ENCODE data around the gene VCAN. TPM values are rescaled to one million over a fixed set of nuclear protein-coding genes. Genes with fewer than 3 reads are reported as not detected.

VCAN gene
- polyA plus RNA-seq, 3 donors, result 305 to 366 (median 362) TPM

DNA sequence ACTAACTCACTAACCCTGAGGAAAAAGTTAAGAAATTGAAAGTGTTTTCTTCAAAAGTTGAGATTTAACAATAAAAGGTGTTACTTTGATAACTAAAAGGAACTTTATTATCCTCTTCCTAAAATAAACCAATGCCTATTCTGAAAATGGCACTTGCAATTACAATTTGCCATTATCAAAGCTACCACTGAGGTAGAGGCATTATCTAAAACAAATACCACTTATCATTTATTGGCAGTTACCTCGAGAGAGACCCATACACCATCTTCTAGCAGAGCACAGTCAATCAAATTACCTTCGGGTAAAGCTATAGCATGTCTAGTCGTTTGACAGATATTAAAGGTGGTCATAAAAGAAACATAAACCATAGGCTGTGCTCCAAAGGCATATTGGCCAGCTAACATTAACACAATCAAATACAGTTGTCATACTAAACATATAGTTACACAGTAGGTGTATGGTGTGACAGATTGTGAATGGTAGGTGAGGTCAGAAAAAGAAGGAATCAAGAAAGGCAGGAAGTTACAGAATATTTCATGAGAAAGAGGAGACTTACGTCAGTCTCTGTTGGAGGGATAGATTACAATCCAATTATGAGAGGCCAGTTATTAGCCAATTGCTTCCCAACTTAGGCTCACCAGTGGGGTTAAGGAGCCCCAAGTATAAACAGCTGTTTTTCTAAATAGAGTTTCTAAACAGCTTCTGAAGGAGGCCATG is 56.3 kb downstream of the VCAN start:
- no peak for DNase-seq

DNA sequence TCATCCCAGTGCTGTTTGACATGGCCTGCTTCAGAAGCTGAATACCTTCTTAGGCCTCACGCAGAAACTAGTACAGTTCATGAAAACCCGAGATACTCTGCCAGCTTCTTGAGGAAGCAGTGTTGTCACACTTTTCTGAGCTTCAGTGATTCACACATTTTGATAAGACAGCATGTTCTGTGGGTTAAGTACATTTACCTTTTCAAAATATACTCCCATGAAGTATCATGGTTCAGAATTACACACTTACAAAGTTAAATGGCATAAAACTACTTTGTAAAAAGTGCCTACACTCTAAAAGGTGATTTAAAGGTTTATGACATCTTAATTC is 56.9 kb downstream of the VCAN start:
- no peak for DNase-seq

DNA sequence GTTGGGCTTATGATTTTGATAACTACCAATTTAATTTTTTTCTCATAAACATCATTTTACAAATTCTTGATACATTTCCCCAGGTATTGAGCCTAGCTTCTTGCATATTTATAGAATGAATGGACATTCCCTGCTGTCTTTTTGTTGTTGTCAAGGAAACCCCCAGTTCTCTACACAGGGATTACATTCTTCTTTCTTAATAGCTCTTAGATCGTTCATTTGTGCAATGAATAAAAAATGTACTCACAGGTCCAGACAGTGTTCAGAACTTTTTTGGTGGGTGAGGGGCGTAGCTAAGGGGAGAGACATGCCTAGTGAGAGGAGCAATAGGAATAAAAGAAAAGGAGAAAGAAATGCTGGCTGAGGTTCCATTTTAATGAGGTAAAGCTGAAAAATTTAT is 58.6 kb downstream of the VCAN start:
- DNase-seq, result no peak

DNA sequence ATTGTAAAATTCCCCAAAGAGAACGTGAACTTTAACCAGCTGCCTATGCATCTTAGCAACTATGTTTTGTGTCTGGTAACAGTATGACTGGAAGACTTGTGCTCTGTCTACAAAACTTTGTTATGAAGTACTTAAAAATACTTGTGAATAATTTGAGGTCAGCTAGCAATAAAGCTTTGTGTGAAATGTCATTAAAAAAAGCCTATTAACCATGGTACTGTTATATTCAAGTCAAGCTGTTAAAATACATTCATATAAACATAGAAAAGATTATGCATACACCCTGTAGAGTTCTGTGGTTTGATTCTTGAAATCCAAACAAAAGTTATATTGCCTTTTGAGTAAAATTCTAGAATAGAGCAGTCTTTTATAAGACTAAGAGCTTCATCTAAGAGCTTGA is 60.1 kb downstream of the VCAN start:
- DNase-seq, result peak; percentile 20

DNA sequence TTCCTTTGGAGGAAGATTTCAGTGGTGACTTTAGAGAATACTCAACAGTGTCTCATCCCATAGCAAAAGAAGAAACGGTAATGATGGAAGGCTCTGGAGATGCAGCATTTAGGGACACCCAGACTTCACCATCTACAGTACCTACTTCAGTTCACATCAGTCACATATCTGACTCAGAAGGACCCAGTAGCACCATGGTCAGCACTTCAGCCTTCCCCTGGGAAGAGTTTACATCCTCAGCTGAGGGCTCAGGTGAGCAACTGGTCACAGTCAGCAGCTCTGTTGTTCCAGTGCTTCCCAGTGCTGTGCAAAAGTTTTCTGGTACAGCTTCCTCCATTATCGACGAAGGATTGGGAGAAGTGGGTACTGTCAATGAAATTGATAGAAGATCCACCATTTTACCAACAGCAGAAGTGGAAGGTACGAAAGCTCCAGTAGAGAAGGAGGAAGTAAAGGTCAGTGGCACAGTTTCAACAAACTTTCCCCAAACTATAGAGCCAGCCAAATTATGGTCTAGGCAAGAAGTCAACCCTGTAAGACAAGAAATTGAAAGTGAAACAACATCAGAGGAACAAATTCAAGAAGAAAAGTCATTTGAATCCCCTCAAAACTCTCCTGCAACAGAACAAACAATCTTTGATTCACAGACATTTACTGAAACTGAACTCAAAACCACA is 67.4 kb downstream of the VCAN start:
- no peak for DNase-seq

DNA sequence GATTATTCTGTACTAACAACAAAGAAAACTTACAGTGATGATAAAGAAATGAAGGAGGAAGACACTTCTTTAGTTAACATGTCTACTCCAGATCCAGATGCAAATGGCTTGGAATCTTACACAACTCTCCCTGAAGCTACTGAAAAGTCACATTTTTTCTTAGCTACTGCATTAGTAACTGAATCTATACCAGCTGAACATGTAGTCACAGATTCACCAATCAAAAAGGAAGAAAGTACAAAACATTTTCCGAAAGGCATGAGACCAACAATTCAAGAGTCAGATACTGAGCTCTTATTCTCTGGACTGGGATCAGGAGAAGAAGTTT is 67.9 kb downstream of the VCAN start:
- DNase-seq, result no peak

DNA sequence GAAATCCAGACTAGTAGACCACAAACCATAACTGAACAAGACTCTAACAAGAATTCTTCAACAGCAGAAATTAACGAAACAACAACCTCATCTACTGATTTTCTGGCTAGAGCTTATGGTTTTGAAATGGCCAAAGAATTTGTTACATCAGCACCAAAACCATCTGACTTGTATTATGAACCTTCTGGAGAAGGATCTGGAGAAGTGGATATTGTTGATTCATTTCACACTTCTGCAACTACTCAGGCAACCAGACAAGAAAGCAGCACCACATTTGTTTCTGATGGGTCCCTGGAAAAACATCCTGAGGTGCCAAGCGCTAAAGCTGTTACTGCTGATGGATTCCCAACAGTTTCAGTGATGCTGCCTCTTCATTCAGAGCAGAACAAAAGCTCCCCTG is 68.6 kb downstream of the VCAN start:
- DNase-seq, result no peak

DNA sequence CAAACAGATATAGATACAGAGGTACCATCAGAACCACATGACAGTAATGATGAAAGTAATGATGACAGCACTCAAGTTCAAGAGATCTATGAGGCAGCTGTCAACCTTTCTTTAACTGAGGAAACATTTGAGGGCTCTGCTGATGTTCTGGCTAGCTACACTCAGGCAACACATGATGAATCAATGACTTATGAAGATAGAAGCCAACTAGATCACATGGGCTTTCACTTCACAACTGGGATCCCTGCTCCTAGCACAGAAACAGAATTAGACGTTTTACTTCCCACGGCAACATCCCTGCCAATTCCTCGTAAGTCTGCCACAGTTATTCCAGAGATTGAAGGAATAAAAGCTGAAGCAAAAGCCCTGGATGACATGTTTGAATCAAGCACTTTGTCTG is 69.2 kb downstream of the VCAN start:
- DNase-seq, result no peak

DNA sequence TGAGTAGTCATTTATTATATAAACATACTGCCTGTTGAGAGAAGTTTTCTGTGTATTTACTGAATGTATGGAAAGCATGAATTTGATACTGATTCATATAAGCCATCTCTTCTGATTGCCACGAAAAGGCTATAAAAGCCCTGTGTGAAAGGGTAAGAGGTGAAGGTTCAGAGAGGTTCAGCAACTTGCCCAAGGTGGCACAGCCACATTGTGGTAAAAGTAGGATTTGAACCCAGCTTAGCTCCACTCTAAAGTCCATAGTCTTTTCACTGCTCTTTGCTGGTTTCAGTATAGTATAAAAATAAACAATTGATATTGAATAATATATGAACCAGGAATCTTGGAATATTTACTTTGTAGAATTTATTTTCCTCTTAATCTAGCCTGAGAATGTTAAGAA is 71.3 kb downstream of the VCAN start:
- no peak for DNase-seq

DNA sequence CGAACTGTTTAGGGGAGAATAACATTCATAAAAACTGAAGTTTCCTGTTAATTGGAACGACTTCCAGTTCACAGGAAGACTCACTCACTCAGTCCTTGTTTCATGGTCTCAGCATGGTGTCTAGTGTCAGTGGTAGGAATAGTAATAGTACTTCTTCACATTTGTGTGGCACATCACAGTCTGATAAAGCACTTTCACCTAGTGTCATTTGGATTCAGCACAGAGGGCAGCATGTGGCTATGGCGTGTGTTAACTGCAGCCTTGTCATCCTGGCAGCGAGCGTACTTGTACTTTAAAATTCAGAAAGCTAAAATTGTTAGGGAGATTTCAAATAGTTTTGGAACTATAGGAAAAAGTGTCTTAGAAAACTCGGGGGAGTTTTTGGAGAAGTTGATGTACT is 72.4 kb downstream of the VCAN start:
- DNase-seq, result no peak

DNA sequence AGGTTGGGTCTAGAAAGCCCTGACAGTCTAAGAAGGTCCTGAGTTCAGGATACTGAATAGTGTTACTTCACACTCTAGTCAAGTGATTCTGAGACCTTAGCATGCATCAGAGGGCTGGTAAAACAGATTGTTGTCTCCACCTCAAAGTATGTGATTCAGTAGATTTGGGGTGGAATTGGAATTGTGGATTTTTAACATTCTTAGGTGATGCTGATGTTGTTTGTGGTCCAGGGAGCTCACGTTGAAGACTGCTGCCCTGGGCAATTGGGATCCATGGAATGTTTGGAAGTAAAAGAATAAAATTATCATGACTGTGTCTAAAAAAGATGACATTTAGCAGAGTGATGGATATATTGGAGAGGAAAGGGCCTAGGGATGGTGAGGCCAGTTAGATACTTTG is 75.6 kb downstream of the VCAN start:
- no peak for DNase-seq

DNA sequence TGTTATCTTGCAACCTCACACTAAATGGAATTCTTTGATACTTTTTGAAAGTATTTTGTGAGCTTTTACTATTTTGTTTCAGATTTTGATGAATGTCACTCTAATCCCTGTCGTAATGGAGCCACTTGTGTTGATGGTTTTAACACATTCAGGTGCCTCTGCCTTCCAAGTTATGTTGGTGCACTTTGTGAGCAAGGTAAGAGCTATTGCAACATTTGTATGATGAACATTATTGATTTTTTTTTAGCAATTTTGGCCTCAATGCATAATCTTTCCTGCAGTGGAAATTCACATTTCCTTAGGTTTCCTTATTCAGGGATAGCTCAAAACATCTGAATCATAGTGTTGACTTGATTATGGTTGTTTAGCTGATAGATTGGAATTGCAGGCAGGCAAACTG is 76.3 kb downstream of the VCAN start:
- no peak for DNase-seq

DNA sequence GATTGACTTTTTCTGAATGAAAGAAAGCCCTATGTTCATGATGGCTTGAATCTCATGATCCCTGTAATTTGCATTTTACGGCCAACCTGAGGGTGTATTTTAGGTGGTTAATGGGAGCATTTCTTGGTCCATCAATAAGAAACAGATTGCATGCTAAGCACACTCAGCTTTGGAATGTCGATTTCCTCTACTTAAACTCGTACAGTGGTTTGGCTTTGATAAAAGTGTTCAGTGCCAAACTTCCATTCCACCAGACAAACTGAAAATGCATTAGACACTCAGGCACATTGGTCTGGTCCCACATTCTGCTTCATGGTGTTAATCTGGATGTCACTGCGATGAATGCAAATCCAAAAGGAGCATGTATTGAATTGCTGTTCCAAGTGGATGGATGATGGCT is 77.0 kb downstream of the VCAN start:
- DNase-seq, result no peak

DNA sequence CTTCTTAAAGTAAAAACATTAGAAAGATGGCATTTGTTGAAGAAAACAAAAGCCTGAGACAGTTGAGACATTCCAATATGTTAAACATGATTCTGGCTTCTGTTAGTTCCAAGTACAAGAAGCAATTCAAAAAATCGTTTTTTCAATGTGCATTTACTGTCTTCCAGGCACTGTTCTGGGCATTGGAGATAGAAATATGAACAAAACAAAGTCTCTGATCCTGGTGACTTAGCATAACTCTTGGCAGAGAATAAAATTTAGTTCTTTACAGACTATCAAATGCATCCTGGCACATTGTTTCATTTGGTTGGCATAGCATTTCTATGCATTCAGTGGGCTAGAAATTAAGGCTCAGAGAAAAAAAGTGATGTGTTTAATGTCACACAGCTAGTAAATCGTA is 77.5 kb downstream of the VCAN start:
- no peak for DNase-seq

DNA sequence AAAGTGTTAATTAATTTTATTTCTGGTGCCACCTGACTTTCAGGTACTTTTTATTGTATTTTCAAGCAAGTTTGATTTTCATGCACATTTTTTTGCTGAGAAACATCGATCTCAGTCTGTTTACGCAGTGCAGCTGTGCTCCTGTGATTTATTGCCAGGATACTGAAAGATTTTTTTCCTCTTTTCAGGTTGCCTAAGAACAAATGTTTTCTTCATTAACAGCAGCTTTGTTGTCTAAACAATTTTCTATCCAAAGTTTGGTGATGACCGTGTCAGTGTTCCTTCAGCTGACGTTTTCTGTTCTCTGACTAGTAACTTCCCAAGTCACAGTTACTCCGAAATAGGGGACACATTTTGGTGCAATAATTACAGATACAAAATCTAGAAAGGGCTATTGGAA is 78.1 kb downstream of the VCAN start:
- no peak for DNase-seq

DNA sequence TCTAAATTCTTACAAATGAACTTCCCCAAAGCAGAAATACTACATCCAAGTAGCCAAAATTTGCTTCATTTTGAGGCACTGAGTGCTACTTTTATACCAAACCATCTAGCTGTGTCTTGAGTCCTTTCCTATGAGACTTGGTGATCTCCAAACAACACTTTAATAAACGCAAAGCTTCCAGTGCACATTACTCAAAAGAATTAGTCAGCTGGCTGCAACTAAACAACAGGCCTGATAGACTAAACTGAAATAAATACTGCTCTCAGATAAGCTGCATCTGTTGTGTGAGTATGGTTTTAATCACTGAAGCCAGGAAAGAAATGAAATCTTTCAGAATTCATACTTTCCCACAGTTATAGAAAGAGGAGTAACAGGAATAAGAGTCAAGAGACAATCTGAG is 80.3 kb downstream of the VCAN start:
- peak; percentile 59 for DNase-seq

DNA sequence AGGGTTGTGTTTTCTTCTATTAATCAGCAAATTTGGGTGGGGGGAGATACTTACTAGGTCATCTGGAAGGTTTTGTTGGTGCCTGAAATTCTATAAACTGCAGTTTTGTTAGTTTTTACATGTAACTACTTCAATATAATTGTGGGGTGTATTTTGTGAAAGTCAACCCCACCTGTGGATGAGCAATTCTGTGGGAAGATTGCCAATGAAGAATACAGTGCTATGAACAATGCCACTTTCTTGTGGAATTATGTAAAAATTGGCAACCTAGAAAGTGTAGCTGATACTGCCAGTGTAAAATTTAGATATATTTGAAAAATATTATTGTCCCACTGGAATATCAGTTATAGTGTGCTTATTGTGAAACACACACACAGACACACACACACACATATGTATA is 80.7 kb downstream of the VCAN start:
- DNase-seq, result no peak

DNA sequence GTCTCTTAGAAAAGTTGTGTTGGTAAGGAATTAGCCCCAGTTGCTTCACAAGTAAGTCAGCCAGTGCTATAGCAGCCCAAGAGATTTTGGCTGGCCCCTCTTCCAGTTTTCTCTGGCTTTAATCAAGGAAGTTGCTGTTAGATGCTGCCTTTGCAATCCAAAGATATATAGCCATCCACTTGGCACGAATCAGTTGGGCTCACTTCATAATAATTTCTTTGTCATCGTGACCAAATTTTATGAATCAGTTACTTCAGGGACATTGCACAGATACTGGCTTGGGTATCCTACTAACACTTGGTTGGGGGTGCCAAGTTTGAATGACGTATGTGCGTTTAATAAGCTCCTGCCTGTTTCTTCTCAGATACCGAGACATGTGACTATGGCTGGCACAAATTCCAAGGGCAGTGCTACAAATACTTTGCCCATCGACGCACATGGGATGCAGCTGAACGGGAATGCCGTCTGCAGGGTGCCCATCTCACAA is 81.5 kb downstream of the VCAN start:
- DNase-seq, result no peak

DNA sequence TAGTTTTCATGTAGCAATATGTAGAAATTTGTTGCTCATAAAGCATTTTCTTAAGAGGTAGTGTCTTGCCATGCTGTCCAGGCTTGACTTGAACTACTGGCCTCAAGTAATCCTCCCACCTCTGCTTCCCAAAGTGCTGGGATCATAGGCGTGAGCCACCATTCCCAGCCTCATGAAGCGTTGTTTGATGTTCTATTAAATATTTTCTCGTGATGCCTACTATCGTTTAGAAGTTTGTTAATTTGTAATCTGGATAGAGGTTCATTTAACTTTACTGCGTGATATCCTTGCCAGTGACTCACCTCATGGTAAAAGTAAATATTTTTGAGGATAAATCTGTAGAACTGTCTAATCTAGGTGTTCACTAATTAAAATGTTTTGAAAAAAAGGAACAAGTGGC is 82.6 kb downstream of the VCAN start:
- no peak for DNase-seq

DNA sequence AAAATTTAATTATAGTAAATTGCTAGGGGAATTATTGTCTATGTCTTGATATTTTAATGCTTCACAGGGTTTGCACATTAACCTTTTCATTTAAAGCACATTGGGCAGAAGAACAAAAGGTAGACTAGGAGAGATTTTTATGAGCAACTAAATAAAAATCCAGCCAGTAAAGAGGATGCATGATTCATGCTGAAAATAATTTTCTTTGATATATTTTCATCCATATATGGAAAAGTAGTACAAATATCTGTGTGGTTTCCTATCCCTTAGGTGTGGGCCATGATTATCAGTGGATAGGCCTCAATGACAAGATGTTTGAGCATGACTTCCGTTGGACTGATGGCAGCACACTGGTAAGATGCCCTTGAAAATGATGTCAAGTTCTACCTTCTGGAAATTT is 83.1 kb downstream of the VCAN start:
- DNase-seq, result no peak

DNA sequence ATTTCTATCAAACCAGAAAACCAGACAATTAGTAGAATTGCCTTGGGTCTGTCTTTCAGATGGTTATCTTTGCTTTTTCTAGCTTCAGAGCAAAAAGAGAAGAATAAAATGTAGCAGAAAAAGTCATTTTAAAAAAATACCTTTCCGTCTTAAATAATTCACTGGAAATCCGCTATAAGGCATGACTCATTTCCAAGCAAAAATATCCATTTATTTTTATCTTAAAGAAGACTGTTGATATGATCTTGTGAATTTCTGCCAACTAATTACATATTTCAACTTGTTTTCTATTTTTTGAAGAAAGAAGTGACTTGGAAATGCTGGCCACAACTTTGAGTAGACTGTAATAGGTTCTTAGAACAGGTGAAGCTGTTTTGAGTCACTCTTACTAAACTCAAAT is 83.7 kb downstream of the VCAN start:
- DNase-seq, result no peak

DNA sequence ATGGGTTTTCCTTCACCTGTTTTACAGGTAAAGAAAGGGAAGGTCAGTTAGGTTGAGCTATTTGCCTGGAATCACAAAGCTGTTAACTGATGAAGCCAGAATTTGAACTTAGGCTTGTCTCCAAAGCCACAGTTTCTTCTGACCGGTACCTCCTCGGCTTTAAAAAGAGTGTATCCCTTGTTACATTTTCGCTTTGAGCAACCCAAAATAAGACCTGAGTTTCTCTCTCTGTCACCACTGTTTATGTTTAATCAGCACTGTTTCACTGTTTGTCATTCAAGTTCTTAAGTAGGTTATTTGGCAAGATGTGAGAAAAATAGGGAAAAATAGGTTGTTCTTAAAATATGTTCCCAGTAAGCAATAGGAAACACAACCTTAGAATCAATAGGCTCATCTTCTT is 84.6 kb downstream of the VCAN start:
- DNase-seq, result no peak

DNA sequence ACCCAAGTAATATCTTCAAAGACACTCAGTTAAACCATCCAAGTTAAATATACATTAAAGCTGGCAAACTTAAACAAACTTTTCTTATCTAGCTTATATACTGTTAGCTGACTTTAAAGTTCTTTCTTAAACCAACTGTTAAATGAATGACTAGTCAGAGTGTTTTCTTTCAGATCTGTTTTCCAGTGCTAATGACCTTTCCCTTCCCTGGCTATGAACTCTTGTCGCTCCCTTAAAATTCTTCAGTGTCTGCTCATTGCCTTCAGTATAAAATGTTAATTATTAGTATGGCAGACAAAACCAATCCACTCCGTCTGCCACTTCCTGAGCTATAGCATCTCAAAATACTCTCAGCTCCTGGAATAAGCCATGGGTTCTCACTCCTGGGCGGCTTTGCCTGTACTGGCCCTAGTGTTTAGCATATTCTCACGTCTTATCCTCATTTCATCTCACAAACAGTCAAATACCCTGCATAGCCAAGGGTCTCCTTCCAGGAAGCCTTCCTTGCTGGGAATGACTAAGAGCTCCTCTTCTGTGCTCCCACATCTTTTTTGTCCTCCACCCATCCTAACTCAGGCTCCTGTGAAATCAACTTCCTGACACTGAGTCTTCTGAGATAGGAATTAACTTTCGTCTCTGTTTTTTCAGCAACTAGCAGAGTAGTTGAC is 87.7 kb downstream of the VCAN start:
- DNase-seq, result peak; percentile 24
